ENCODE data around the gene UBAC1.

GRCh38 chr9:135968083-135968476, 6.9 kb upstream of the UBAC1 start:
- no peak for TF ChIP-seq ETV6 (CRISPR knock-in tag; IDR thresholded peaks at IDR 0.05)
- TF ChIP-seq CTCF (IDR thresholded peaks at IDR 0.05), result no peak
- no peak for TF ChIP-seq PREB (CRISPR knock-in tag; IDR thresholded peaks at IDR 0.05; ENCODE audit: borderline replicate concordance)
- TF ChIP-seq ZNF232 (CRISPR knock-in tag; IDR thresholded peaks at IDR 0.05), result no peak
- no peak for TF ChIP-seq E2F1 (CRISPR knock-in tag; IDR thresholded peaks at IDR 0.05)
- no peak for TF ChIP-seq NR2C2 (CRISPR knock-in tag; IDR thresholded peaks at IDR 0.05)
- no peak for TF ChIP-seq CREM (CRISPR knock-in tag; IDR thresholded peaks at IDR 0.05)
- no peak for TF ChIP-seq NR3C1 (CRISPR knock-in tag; conservative IDR thresholded peaks at IDR 0.05; ENCODE audit: low read depth)
- TF ChIP-seq STAT6 (CRISPR knock-in tag; conservative IDR thresholded peaks at IDR 0.05; ENCODE audit: low read depth), result no peak
- TF ChIP-seq USF2 (CRISPR knock-in tag; IDR thresholded peaks at IDR 0.05), result no peak
- TF ChIP-seq, protein P1, sequence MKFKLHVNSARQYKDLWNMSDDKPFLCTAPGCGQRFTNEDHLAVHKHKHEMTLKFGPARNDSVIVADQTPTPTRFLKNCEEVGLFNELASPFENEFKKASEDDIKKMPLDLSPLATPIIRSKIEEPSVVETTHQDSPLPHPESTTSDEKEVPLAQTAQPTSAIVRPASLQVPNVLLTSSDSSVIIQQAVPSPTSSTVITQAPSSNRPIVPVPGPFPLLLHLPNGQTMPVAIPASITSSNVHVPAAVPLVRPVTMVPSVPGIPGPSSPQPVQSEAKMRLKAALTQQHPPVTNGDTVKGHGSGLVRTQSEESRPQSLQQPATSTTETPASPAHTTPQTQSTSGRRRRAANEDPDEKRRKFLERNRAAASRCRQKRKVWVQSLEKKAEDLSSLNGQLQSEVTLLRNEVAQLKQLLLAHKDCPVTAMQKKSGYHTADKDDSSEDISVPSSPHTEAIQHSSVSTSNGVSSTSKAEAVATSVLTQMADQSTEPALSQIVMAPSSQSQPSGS (CRISPR knock-in tag; IDR thresholded peaks at IDR 0.05; ENCODE audit: borderline replicate concordance, low read depth), result no peak
- no peak for TF ChIP-seq ELF4 (CRISPR knock-in tag; IDR thresholded peaks at IDR 0.05; ENCODE audit: low read depth)
- TF ChIP-seq ZNF317 (CRISPR knock-in tag; IDR thresholded peaks at IDR 0.05; ENCODE audit: borderline replicate concordance, low read depth), result no peak

Measured in WTC11 (cell line).